Stimulated activated CD4-positive, alpha-beta T cell treated with anti-CD3 and anti-CD28 coated beads, Interleukin-1b, Interleukin-23, amount 100 ng/mL, for 48 hours (primary cell): ENCODE data around the gene ABI1.

Experiments used
- DNase-seq: peaks from one replicate; pipeline ENCODE4 v3.0.0-alpha.2; 2020

The ABI1 gene

GRCh38 chr10:26854524-26854923, 6.2 kb downstream of the ABI1 start:
- no peak for DNase-seq

GRCh38 chr10:26844396-26844975, 16.3 kb downstream of the ABI1 start:
- no peak for DNase-seq

DNA sequence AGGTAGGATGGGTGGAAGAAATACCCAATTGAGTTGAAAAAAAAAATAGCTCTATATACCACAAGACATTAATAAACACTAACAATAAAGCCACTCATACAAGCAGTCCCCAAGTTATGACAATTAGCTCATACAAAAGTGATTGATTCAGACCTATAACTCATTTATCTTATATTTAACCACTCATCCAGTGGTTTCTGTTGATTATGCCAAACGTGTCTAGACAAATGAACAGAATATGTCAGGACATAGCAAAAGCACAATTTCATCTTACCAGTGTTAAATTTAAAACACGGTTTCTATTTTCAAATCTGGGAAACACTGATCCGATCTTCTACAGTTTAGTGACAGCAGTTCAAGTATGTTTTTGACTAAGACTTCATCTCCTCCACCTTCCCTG, 17.0 kb downstream of the ABI1 start:
- DNase-seq = no peak

DNA sequence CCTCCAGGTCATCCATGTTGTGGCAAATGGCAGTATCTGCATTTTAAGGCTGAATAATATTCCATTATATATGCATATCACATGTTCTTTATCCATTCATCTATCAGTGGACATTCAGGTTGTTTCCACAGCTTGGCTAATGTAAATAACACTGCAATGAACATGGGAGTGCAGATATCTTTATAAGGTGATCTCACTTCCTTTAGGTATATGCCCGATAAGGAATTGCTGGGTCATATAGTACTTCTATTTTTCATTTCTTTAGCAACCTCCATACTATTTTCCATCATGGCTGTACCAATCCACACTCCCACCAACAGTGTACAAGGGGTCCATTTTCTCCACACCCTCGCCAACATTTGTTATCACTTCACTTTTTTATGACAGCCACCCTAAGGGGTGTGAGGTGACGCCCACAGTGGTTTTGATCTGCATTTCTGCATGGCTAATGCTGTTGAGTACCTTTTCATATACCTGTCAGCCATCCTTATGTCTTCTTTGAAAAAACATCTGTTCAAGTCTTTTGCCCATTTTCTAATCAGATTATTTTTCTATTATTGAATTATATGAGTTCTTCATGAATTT, 18.9 kb downstream of the ABI1 start:
- no peak for DNase-seq

DNA sequence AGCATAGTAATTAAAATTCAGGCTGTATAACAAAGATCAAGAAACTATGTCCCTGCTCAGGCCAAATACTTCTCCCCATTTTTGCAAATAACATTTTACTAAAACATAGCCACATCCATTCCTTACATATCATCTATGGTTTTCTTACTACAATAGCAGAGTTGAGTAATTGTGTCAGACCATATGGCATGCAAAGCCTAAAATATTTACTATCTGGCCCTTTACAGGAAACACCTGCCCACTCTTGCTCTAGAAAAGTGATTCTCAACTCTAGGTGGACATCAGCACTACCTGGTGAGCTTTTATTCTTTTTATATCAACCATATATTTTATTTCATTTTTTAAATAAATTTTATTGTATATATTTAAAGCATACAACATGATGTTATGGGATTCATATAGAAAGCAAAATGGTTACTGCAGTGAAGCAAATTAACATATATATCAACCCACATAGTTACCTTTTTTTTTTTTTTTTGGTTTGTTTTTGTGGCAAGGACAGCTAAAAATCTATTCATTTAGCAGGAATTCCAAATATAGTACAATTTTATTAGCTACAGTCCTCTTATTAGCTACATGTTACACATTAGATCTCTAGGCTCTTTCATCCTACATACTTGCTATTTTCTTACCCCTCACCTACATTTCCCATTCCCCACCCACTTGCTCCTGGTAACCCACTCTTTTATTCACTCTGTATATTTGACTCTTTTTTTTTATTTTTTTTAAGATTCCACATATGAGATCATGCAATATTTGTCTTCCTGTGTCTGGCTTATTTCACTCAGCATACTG, 19.6 kb downstream of the ABI1 start:
- no peak for DNase-seq

DNA sequence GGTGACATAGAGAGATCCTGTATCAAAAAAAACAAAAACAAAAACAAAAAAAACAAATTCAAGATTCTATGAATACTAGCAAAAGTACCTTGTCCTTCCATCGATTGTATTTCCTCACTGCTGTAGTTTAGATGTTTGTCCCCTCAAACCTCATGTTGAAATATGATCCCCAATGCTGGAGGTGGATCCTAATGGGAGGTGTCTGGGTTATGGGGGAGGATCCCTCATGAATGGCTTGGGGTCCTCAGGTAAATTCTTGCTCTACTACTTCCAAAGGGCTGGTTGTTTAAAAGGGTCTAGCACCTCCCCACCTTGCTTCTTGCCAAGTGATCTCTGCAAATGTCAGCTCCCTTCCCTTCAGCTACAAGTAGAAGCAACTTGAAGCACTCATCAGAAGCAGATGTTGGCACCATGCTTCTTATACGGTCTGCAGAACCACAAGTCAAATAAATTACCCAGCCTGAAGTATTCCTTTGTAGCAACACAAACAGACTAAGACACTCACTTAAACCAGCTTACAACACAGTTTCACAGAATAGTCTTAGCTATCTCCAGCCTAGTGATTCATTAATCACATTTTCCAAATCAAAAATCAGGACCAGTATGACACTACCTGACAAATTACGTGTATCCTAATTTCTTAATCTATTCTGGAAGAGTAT, 20.7 kb downstream of the ABI1 start:
- no peak for DNase-seq

DNA sequence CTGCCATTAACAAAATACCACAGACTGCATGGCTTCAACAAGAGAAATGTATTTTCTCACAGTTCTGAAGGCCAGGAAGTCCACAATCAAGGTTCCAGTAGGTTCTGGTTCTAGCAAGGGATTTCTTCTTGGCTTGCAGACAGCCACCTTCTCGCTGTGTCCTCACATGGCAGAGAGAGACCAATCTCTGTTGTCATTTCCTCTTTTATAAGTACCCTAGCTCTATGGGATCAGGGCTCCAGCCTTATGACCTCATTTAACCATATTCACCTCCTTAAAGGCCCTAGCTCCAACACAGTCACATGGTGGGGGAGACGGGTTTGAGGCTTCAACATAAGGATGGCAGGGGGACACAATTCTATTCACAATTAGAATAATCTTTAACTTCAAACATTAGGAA, 23.6 kb downstream of the ABI1 start:
- no peak for DNase-seq

- DNase-seq = no peak
These were observed 25.7 kb downstream of the ABI1 start for GRCh38 chr10:26835025-26835424.

- no peak for DNase-seq
These were observed 27.8 kb downstream of the ABI1 start for GRCh38 chr10:26832960-26833359.

DNA sequence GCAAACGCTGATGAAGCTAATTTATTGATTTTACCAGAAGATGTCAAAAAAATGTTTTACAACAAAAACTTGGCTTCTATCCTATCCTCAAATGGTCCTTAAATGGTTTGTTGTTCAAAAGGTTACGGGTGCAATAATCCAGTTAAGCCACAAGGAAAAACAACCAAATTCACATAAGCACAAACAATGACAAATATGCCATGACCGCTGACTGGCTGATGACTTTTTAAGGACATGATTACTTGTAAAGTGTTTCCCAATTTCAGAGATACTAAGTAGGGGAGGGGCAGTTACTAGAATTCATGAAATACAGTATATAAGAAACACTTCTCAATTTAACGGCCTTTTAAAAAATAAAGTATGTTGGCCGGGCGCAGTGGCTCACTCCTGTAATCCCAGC, 28.8 kb downstream of the ABI1 start:
- no peak for DNase-seq

DNA sequence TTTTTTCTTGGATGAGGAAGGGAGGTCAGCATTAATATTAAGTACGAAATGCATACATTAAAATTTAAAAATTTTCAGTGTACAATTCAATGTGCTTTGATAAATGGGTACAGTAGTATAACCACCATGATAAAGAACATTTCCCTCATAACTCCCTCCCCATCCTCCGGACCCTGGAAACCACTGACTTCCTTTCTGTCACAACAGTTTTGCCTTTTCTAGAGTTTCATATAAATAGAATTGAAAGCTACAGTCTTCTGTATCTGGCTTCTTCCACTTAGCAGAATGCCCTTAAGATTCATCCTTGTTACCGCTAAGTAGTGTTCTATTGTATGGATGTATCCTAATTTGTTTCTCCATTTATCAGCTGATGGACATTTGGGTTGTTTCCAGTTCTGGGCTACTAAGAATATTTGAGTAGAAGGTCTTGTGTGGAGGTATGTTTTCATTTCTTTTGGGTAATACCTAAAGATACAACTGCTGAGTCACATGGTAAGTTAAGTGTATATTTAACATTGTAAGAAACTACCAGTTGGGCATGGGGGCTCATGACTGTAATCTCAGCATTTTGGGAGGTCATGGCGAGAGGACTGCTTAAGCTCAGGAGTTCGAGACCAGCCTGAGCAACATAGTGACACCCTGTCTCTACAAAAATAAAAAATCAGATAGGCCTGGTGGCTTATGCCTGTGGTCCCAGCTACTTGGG, 30.8 kb downstream of the ABI1 start:
- DNase-seq = no peak

DNA sequence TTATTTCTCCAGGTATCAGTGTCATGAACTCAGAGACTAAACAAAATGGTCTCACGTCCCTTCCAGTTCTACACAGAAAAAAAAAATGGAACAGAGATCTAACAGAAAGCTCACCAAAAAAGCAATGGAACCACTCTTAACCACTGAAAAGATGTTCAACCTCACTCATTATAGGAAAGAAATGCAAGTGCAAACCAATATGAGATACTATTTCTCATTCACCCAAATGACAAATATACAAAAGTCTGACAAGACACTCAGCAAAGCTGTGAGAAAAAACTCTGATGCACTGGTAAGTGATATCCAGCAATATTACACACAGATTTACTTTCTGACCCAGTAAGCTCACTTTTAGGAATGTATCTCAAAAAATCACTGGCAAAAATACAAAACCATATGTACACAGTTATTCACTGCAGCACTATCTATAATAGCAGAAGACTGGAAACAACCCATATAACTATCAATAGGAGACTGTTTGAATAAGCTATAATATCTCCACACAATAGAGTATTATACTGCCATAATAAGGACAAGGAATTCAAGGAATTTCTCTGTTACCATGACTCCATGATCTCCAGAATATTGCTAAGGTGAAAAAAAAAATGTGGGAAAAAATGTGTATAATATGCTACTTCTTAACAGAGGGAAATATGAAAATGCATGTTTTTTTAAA, 36.6 kb downstream of the ABI1 start:
- DNase-seq = no peak

DNA sequence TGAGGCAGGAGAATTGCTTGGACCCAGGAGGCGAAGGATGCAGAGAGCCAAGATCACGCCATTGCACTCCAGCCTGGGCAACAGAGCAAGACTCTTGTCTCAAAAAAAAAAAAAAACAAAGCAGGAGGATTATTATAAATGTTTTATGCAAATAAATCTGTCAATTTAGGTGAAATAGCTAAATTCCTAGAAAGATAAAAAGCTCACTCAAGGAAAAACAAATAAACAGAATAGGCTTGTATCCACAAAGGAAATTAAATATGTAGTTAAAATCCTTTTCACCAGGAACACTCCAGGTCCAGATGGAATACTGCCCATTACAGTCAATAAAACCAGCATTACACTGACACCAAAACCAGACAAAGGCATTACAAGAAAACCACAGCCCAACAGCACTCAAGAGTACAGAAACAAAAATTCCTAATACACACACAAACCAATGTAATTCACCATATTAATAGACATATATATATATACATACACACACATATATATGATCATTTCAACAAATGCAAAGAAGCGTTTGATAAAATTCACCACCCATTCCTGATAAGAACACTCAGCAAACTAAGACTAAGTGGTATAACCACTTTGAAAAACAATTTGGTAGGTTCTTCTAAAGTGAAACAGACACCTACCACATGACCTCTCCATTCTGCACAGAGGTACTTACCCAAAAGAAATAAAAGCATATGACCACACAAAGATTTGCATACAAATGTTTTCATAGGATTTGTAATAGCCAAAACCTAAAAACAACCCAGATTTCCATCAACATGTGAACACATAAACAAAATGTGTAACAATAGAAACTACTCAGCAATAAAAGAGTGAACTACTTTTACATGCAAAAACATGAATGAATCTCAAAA, 38.8 kb downstream of the ABI1 start:
- no peak for DNase-seq

GRCh38 chr10:26815500-26815899, 45.3 kb downstream of the ABI1 start:
- DNase-seq = no peak

GRCh38 chr10:26810435-26811026, 50.2 kb downstream of the ABI1 start:
- no peak for DNase-seq

DNA sequence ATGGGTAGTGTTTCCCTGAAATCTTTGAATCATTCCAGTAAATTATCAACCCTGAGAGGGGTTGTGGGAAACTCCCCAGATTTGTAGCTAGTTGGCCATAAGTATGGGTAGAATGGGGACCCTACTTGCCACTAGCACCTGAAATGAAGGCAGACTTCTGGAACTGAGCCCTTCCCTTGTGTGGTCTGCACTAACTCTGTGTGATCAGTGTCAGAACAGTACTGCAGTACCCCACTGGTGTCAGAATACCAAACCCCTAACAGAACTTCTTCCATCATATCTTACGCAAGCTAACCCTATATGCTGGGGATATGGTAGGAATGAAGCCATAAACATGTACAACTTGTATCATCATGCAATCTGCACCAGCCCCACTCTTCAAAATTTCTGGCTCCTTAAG, 50.8 kb downstream of the ABI1 start:
- no peak for DNase-seq

DNA sequence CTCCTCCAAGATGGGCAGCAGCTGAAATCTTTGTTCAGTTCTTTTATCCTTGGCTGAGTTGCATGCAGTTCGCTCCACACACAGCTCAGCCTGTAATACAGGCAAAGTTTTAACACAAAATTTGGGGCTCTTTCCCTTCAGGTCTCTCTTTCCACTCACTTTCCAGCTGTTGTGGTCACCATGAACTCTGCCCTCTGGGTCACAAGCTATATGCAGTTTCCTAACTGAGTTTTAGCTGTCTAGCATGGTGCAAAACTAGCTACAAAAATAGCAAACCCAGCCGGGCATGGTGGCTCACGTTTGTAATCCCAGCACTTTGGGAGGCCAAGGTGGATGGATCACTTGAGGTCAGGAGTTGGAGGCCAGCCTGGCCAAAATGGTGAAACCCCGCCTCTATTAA, 53.2 kb downstream of the ABI1 start:
- DNase-seq = no peak

GRCh38 chr10:26806557-26806956, 54.2 kb downstream of the ABI1 start:
- no peak for DNase-seq

DNA sequence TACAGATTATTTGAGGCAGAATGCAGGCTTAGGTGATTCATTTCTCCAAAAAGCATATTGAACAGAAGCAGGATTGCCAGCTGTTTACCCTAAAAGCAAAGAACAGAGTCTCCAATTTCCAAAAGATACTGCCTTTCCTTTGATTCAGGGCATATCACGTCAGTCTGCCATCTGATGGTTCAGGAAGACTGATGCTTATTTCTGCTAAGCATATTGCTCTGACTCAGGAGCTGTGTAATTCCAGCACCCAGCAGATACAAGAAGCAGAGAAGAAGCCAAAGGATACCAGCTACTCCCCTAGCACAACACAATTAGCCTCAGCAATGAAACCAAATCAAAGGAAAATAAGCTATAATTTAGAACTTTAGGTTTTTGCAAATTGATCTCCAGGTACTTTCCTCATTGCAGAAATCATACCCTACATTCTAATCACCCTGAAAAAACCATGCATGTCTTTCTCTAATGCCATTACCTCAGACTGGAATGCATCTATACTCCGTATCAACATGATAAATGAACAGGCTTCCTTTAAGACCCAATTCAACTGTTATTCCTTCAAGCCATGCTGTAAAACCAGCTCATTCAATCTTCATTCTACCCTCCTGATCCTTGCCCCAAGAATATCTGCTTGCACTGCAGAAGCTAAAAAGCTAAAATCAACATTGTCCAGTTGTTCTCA, 55.1 kb downstream of the ABI1 start:
- no peak for DNase-seq
